B cell (primary cell): ENCODE data around the gene CEMIP. TPM values are rescaled to one million over a fixed set of nuclear protein-coding genes. Genes with fewer than 3 reads are reported as not detected.

Source experiments
- ATAC-seq: fragments of 200-7000 bp; cut with Tn5 transposase; one replicate; pipeline ENCODE4 v1.10.0; 2021; ENCODE audit warnings: low read depth, mild to moderate bottlenecking, moderate number of reproducible peaks, moderate library complexity
- CTCF ChIA-PET: fragments of 350-600 bp; sonication (Branson Sonifier 250); formaldehyde crosslinking; loops from one replicate; lab custom pipeline; 2021; ENCODE audit warnings: antibody characterized with exemption, inconsistent platforms; lab: Charles Lee
- POLR2A ChIA-PET: fragments of 350-600 bp; sonication (Branson Sonifier 250); formaldehyde crosslinking; loops from one replicate; lab custom pipeline; 2021; ENCODE audit warnings: antibody characterized with exemption; lab: Charles Lee
- DNase-seq: peaks from one replicate; pipeline ENCODE4 v3.0.0; 2013
- H2AFZ ChIP-seq: 2 replicates; pipeline ENCODE4 v1.6.1; 2012; ENCODE audit warnings: mild to moderate bottlenecking, low read depth, low read length; ENCODE audit not compliant: insufficient read depth, poor library complexity, severe bottlenecking
- H3K27ac ChIP-seq, 2 donors: 1 replicate in 1 of 2; 2 replicates in 1 of 2; pipeline ENCODE4 v1.5.1; 2012 to 2013; ENCODE audit warnings: low read length in 2 of 2, mild to moderate bottlenecking in 2 of 2, moderate library complexity in 1 of 2
- H3K27me3 ChIP-seq, 4 experiments: fragments of 200-600 bp in 1 of 4; sonication (generic) in 1 of 4; replicated peaks in 1 of 4; 1 replicate in 2 of 4; 2 replicates in 2 of 4; pipeline versions ENCODE4 v1.6.1 to v1.7.0; 2013 to 2016; ENCODE audit warnings: low read length in 3 of 4, mild to moderate bottlenecking in 2 of 4, mixed read lengths in 1 of 4, moderate library complexity in 1 of 4; ENCODE audit not compliant: insufficient read depth in 4 of 4, control insufficient read depth in 3 of 4; ENCODE audit errors: control extremely low read depth in 1 of 4
- H3K36me3 ChIP-seq, 2 experiments: replicated peaks in 1 of 2; 1 replicate in 1 of 2; 2 replicates in 1 of 2; pipeline versions ENCODE4 v1.6.1 to v1.7.1; 2013; ENCODE audit warnings: low read length in 1 of 2; ENCODE audit not compliant: insufficient read depth in 2 of 2, control insufficient read depth in 1 of 2; ENCODE audit errors: control extremely low read depth in 1 of 2, extremely low read depth in 1 of 2
- H3K4me1 ChIP-seq, 2 donors: fragments of 200-600 bp in 1 of 2; sonication (generic) in 1 of 2; 1 replicate in 1 of 2; 2 replicates in 1 of 2; pipeline versions ENCODE4 v1.5.1 to v1.6.1; 2013 to 2017; ENCODE audit warnings: low read length in 2 of 2; ENCODE audit not compliant: control insufficient read depth in 2 of 2, insufficient read depth in 2 of 2
- H3K4me2 ChIP-seq: replicated peaks from 2 replicates; pipeline ENCODE3; 2012; ENCODE audit warnings: mild to moderate bottlenecking, low read depth, low read length; ENCODE audit not compliant: poor library complexity, severe bottlenecking
- H3K4me3 ChIP-seq, 5 experiments: fragments of 200-600 bp in 1 of 5; sonication (generic) in 1 of 5; 1 replicate in 3 of 5; 2 replicates in 2 of 5; pipeline versions ENCODE4 v1.5.1 to v1.7.0; 2011 to 2016; ENCODE audit warnings: low read length in 4 of 5, mild to moderate bottlenecking in 4 of 5, low read depth in 2 of 5, control low read depth in 1 of 5, moderate library complexity in 1 of 5; ENCODE audit not compliant: insufficient read depth in 1 of 5; ENCODE audit errors: control extremely low read depth in 1 of 5, extremely low read depth in 1 of 5
- H3K79me2 ChIP-seq: fragments of 200-600 bp; sonication (generic); one replicate; pipeline ENCODE4 v1.6.0; 2016; ENCODE audit warnings: low read length; ENCODE audit not compliant: control insufficient read depth, insufficient read depth
- H3K9ac ChIP-seq: fragments of 200-600 bp; sonication (generic); 2 replicates; pipeline ENCODE4 v1.6.1; 2017; ENCODE audit warnings: mild to moderate bottlenecking, low read length, moderate library complexity
- H3K9me3 ChIP-seq, 3 donors: one replicate each; pipeline versions ENCODE4 v1.6.1 to v1.7.1; 2013; ENCODE audit warnings: low read length in 2 of 3; ENCODE audit not compliant: control insufficient read depth in 2 of 3, insufficient read depth in 1 of 3; ENCODE audit errors: control extremely low read depth in 1 of 3
- H4K20me1 ChIP-seq: 2 replicates; pipeline ENCODE4 v1.6.0; 2012; ENCODE audit warnings: mild to moderate bottlenecking, low read length; ENCODE audit not compliant: insufficient read depth, control insufficient read depth, poor library complexity, severe bottlenecking
- H3K27ac Mint-ChIP-seq: one replicate; pipeline ENCODE4 v1.8.0; 2021; ENCODE audit warnings: mixed read lengths
- H3K27me3 Mint-ChIP-seq: one replicate; pipeline ENCODE4 v1.8.0; 2021; ENCODE audit warnings: mixed read lengths
- H3K4me1 Mint-ChIP-seq: one replicate; pipeline ENCODE4 v1.8.0; 2021; ENCODE audit warnings: mixed read lengths
- H3K4me3 Mint-ChIP-seq: one replicate; pipeline ENCODE4 v1.8.0; 2021; ENCODE audit warnings: mixed read lengths
- H3K9me3 Mint-ChIP-seq: one replicate; pipeline ENCODE4 v1.8.0; 2022; ENCODE audit warnings: mixed read lengths; ENCODE audit not compliant: insufficient read depth
- CTCF ChIP-seq: fragments of 200-600 bp; IDR thresholded peaks from one replicate; pipeline ENCODE4 v1.8.0; 2022; ENCODE audit warnings: antibody characterized with exemption, mild to moderate bottlenecking
- EZH2 ChIP-seq: IDR thresholded peaks from 2 replicates; pipeline ENCODE4 v1.6.1; 2012; ENCODE audit warnings: borderline replicate concordance, low read depth, mild to moderate bottlenecking, moderate library complexity, low read length; ENCODE audit not compliant: insufficient read depth, poor library complexity, severe bottlenecking
- WGBS: methylation state at CpG from one replicate; pipeline ENCODE4 v1.1.5; 2013; ENCODE audit warnings: missing lambda C conversion rate; ENCODE audit not compliant: insufficient coverage; 5-methylcytosine and 5-hydroxymethylcytosine counted together
- intact Hi-C: fragments of 100-400 bp; cut with micrococcal nuclease; formaldehyde crosslinking; loops from one replicate; pipeline ENCODE4 v1.10.0; 2022
- polyA plus RNA-seq: library from polyadenylated mRNA; depleted of rRNA; stranded (reverse); fragments of >200 nt; gene quantifications from 2 replicates; pipeline ENCODE4 v1.2.3, GENCODE V29; 2012
- total RNA-seq, 2 donors: library from RNA; stranded (reverse); fragments of 120-200 nt in 1 of 2; gene quantifications; 1 replicate in 1 of 2; 2 replicates in 1 of 2; pipeline versions ENCODE4 v1.2.3 to v1.2.4, GENCODE V29; 2013 to 2022

Gene CEMIP
- total and polyA plus RNA-seq, 2 donors (not counting 1 experiment from before 2014, with no cell fraction given), result 0.32 TPM; not detected in 1

GRCh38 chr15:80937718-80938117, 158.5 kb downstream of the CEMIP start:
- no peak overlapping the region for H3K4me3 ChIP-seq
- DNase-seq (no peak), ATAC-seq (no peak)
- no peaks in the 10 kb centered on the region for H3K79me2 ChIP-seq
- CTCF ChIA-PET, result interaction anchor here (1.4 kb wide), 1 partner anchor 9 kb away, joined by 3 read pairs; no protein-coding TSS in a partner anchor
- POLR2A ChIA-PET, result no interaction called here
- no peak overlapping the region for H3K27ac ChIP-seq
- no peak overlapping the region for H3K4me2 ChIP-seq
- no peaks in the 10 kb centered on the region for H3K4me1 ChIP-seq
- no peak overlapping the region for H2AFZ ChIP-seq
- no peak overlapping the region for H3K4me3 Mint-ChIP-seq
- no peaks in the 10 kb centered on the region for H3K27me3 ChIP-seq
- no peak overlapping the region for H3K27ac Mint-ChIP-seq
- intact Hi-C loops, result no loop called here
- no peaks in the 10 kb centered on the region for H3K9me3 Mint-ChIP-seq
- no peaks in the 10 kb centered on the region for H3K9me3 ChIP-seq
- no peak for TF ChIP-seq CTCF
- no peak for TF ChIP-seq EZH2
- H3K27me3 Mint-ChIP-seq, result no peaks in the 10 kb centered on the region
- H3K36me3 ChIP-seq, result peaks cover 0 to 13% of the 10 kb centered on the region in 2 experiments
- no peaks in the 10 kb centered on the region for H3K4me1 Mint-ChIP-seq
- H4K20me1 ChIP-seq, result no peaks in the 10 kb centered on the region
- WGBS, result 98% methylated on average over 12 of the region's 12 CpGs
- no peak overlapping the region for H3K9ac ChIP-seq

GRCh38 chr15:80939216-80939615, 160.0 kb downstream of the CEMIP start:
- H3K9me3 Mint-ChIP-seq, result no peaks in the 10 kb centered on the region
- H3K27me3 ChIP-seq, result no peaks in the 10 kb centered on the region
- CTCF ChIA-PET, result interaction anchor here (1.2 to 1.4 kb wide), 3 partner anchors 11 to 483 kb away, joined by 3 read pairs; no protein-coding TSS in a partner anchor
- no peaks in the 10 kb centered on the region for H3K79me2 ChIP-seq
- no peak overlapping the region for H3K4me3 ChIP-seq
- no CpG with 5 or more reads among the region's 3 CpGs for WGBS
- H3K27ac Mint-ChIP-seq, result no peak overlapping the region
- H3K4me1 Mint-ChIP-seq, result no peaks in the 10 kb centered on the region
- no peaks in the 10 kb centered on the region for H3K4me1 ChIP-seq
- H3K9me3 ChIP-seq, result no peaks in the 10 kb centered on the region
- peaks cover 0 to 19% of the 10 kb centered on the region in 2 experiments for H3K36me3 ChIP-seq
- no peaks in the 10 kb centered on the region for H3K27me3 Mint-ChIP-seq
- H4K20me1 ChIP-seq, result no peaks in the 10 kb centered on the region
- TF ChIP-seq CTCF (no peak), EZH2 (no peak)
- H3K4me2 ChIP-seq, result no peak overlapping the region
- POLR2A ChIA-PET, result no interaction called here
- intact Hi-C loops, result no loop called here
- no peak overlapping the region for H3K4me3 Mint-ChIP-seq
- H3K9ac ChIP-seq, result no peak overlapping the region
- H2AFZ ChIP-seq, result no peak overlapping the region
- H3K27ac ChIP-seq, result no peak overlapping the region
- no peak for ATAC-seq
- no peak for DNase-seq
